ENCODE measurements around the gene DNHD1. TPM values are rescaled to one million over a fixed set of nuclear protein-coding genes. Genes with fewer than 3 reads are reported as not detected.
A peak's percentile ranks its signal among the peaks of the same experiment; 100 is the strongest.

Gene DNHD1
- total and polyA plus RNA-seq, 9 of the 15 experiments (the other 6 are each of a cell fraction or from before 2014, with no cell fraction given): 0.82 to 9.7 (median 3.8) TPM

- no peak for TF ChIP-seq ZNF707 (CRISPR knock-in tag; conservative IDR thresholded peaks at IDR 0.05)
- peak; percentile 95 for TF ChIP-seq TAL1 (IDR thresholded peaks at IDR 0.05)
- peak; percentile 93 for TF ChIP-seq PML (IDR thresholded peaks at IDR 0.05; ENCODE audit: low read length)
- no peak for TF ChIP-seq SRF (CRISPR knock-in tag; IDR thresholded peaks at IDR 0.05)
- TF ChIP-seq FOXP1 (CRISPR knock-in tag; IDR thresholded peaks at IDR 0.05): peak; percentile 77; the same call in 1 of the 2 replicates
- TF ChIP-seq KDM5B (IDR thresholded peaks at IDR 0.05; ENCODE audit: insufficient replicate concordance, low read depth, low read length): no peak
- TF ChIP-seq CTBP1 (IDR thresholded peaks at IDR 0.05; ENCODE audit: borderline replicate concordance): peak; percentile 99
- TF ChIP-seq YBX1 (IDR thresholded peaks at IDR 0.05): no peak
- no peak for TF ChIP-seq XRCC4 (IDR thresholded peaks at IDR 0.05; ENCODE audit: extremely low read depth, insufficient read depth, insufficient read length)
- TF ChIP-seq, protein P1, sequence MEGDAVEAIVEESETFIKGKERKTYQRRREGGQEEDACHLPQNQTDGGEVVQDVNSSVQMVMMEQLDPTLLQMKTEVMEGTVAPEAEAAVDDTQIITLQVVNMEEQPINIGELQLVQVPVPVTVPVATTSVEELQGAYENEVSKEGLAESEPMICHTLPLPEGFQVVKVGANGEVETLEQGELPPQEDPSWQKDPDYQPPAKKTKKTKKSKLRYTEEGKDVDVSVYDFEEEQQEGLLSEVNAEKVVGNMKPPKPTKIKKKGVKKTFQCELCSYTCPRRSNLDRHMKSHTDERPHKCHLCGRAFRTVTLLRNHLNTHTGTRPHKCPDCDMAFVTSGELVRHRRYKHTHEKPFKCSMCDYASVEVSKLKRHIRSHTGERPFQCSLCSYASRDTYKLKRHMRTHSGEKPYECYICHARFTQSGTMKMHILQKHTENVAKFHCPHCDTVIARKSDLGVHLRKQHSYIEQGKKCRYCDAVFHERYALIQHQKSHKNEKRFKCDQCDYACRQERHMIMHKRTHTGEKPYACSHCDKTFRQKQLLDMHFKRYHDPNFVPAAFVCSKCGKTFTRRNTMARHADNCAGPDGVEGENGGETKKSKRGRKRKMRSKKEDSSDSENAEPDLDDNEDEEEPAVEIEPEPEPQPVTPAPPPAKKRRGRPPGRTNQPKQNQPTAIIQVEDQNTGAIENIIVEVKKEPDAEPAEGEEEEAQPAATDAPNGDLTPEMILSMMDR (IDR thresholded peaks at IDR 0.05 in 2 of 3, conservative IDR thresholded peaks at IDR 0.05 in 1 of 3; ENCODE audit: insufficient read depth in 2 of 3, low read depth in 1 of 3, low read length in 3 of 3): no peak
- peak; percentile 24; the same call in 1 of the 2 replicates for TF ChIP-seq LCOR (CRISPR knock-in tag; IDR thresholded peaks at IDR 0.05)
- TF ChIP-seq EHMT2 (IDR thresholded peaks at IDR 0.05): no peak
- no peak for TF ChIP-seq SNRNP70 (optimal IDR thresholded peaks at IDR 0.05; ENCODE audit: low read depth, low read length)
- peak; percentile 49 for TF ChIP-seq ZNF316 (IDR thresholded peaks at IDR 0.05)
- no peak for TF ChIP-seq NFE2L1 (tag; IDR thresholded peaks at IDR 0.05; ENCODE audit: borderline replicate concordance, low read depth)
- 0 out of 2 replicates have a peak, but pooled peaks have one; percentile 38 for TF ChIP-seq BCOR (IDR thresholded peaks at IDR 0.05)
- 0 out of 2 replicates have a peak, but pooled peaks have one; percentile 40 for TF ChIP-seq KLF1 (tag; IDR thresholded peaks at IDR 0.05)
- TF ChIP-seq ZEB2 (IDR thresholded peaks at IDR 0.05): peak; percentile 96
- TF ChIP-seq, protein P2, sequence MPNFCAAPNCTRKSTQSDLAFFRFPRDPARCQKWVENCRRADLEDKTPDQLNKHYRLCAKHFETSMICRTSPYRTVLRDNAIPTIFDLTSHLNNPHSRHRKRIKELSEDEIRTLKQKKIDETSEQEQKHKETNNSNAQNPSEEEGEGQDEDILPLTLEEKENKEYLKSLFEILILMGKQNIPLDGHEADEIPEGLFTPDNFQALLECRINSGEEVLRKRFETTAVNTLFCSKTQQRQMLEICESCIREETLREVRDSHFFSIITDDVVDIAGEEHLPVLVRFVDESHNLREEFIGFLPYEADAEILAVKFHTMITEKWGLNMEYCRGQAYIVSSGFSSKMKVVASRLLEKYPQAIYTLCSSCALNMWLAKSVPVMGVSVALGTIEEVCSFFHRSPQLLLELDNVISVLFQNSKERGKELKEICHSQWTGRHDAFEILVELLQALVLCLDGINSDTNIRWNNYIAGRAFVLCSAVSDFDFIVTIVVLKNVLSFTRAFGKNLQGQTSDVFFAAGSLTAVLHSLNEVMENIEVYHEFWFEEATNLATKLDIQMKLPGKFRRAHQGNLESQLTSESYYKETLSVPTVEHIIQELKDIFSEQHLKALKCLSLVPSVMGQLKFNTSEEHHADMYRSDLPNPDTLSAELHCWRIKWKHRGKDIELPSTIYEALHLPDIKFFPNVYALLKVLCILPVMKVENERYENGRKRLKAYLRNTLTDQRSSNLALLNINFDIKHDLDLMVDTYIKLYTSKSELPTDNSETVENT (CRISPR knock-in tag; IDR thresholded peaks at IDR 0.05): no peak
- TF ChIP-seq FOXJ2 (tag; IDR thresholded peaks at IDR 0.05): no peak
- TF ChIP-seq CREBBP (IDR thresholded peaks at IDR 0.05; ENCODE audit: low read depth, low read length): no peak
- peak; percentile 89 for TF ChIP-seq SMAD4 (CRISPR knock-in tag; conservative IDR thresholded peaks at IDR 0.05)
- peak; percentile 55; the same call in 1 of the 2 replicates for TF ChIP-seq BHLHE40 (IDR thresholded peaks at IDR 0.05; ENCODE audit: low read length)
- peak; percentile 67 for TF ChIP-seq SMARCE1 (IDR thresholded peaks at IDR 0.05)
- no peak for TF ChIP-seq MYBL2 (IDR thresholded peaks at IDR 0.05; ENCODE audit: low read depth)
- no peak for TF ChIP-seq MYBL2 (CRISPR knock-in tag; IDR thresholded peaks at IDR 0.05; ENCODE audit: borderline replicate concordance)
- TF ChIP-seq ZFX (CRISPR knock-in tag; IDR thresholded peaks at IDR 0.05): no peak
Measured at GRCh38 chr11:6563121-6563619, 66.1 kb downstream of the DNHD1 start (continued).
